Heart left ventricle (tissue), 13 donors: ENCODE data around the gene SNCA.

Experiments used
- CTCF ChIP-seq, 12 donors: fragments of 200-600 bp; sonication (generic) in 4 of 12; IDR thresholded peaks; one replicate each; pipeline versions ENCODE4 v1.5.0 to v1.8.0; 2018 to 2022; ENCODE audit warnings: antibody characterized with exemption in 12 of 12, mild to moderate bottlenecking in 5 of 12
- POLR2A ChIP-seq, 2 donors: fragments of 450-650 bp; IDR thresholded peaks; one replicate each; pipeline ENCODE4 v1.6.1; 2017; ENCODE audit warnings: antibody characterized with exemption in 2 of 2, mild to moderate bottlenecking in 2 of 2, moderate library complexity in 2 of 2
- donor health status: ischemic (EF 13 %, LVEDD 7.1; RV severe dilation, severe dysfunction).
- donor health status: DM: no; HTN: yes; CAD: no.
- donor health status: DM: no; HTN: no; CAD: no.
- donor health status: ischemic (EF 25% LVEDD 6.9; RV normal size, moderate dysfunction).
- donor health status: ischemic (EF 25% LVEDD 5.7; RV mildly dilated, moderate dysfunction).
- donor health status: ischemic (EF 35%, LVEDD 5.7; RV mildly dilated, moderate dysfunction).
- donor health status: nonischemic (EF 11% LVEDD 7.7; RV severe dilation, severe dysfunction).
- donor health status: DM: yes; HTN: yes; CAD: no.
- donor health status: PGD.
- donor health status: ischemic (EF 29% LVEDD 5.4; RV normal size, mild dysfunction).
- donor health status: nonischemic (EF 23%, LVEDD 6.1; RV moderate dilation, normal function).

- no peak for TF ChIP-seq CTCF (IDR thresholded peaks at IDR 0.05)
- TF ChIP-seq POLR2A (IDR thresholded peaks at IDR 0.05), result no peak
Observed at GRCh38 chr4:89703829-89704590, 133.0 kb downstream of the SNCA start.
